K562 (cell line): ENCODE data around the gene GTPBP6. TPM values are rescaled to one million over a fixed set of nuclear protein-coding genes. Genes with fewer than 3 reads are reported as not detected.

Source experiments
- CHD4 ChIP-seq: fragments of 200-600 bp; sonication (generic); IDR thresholded peaks from 3 replicates; pipeline ENCODE4 v1.6.1; 2012; ENCODE audit warnings: low read depth, mild to moderate bottlenecking, mixed read lengths, low read length, inconsistent platforms; ENCODE audit not compliant: insufficient read depth, insufficient replicate concordance, poor library complexity, severe bottlenecking
- CREB3L1 ChIP-seq: fragments of 450-650 bp; IDR thresholded peaks from 2 replicates; pipeline ENCODE4 v1.6.1; 2014; ENCODE audit warnings: low read depth, mild to moderate bottlenecking, moderate library complexity, borderline replicate concordance
- DNMT1 ChIP-seq: fragments of 450-650 bp; IDR thresholded peaks from 2 replicates; pipeline ENCODE4 v1.6.1; 2016; ENCODE audit warnings: antibody characterized with exemption, mild to moderate bottlenecking
- EGR1 ChIP-seq: fragments of 450-650 bp; conservative IDR thresholded peaks from 2 replicates; pipeline ENCODE4 v1.6.1; 2017; ENCODE audit warnings: mild to moderate bottlenecking
- MTA1 ChIP-seq: fragments of 450-650 bp; IDR thresholded peaks from 2 replicates; pipeline ENCODE4 v1.6.1; 2017; ENCODE audit warnings: borderline replicate concordance
- PHTF2 ChIP-seq: fragments of 250-450 bp; sonication (Bioruptor Pico); IDR thresholded peaks from 2 replicates; pipeline ENCODE4 v1.5.0; 2021; ENCODE audit warnings: mild to moderate bottlenecking
- POLR2G ChIP-seq: fragments of 200-400 bp; formaldehyde crosslinking; IDR thresholded peaks from 2 replicates; pipeline ENCODE4 v1.6.1; 2017; ENCODE audit warnings: low read depth, mild to moderate bottlenecking, antibody characterized with exemption, low read length, moderate library complexity
- PRPF4 ChIP-seq: fragments of 200-400 bp; formaldehyde crosslinking; IDR thresholded peaks from one replicate; pipeline ENCODE4 v1.6.1; 2017; ENCODE audit warnings: low read length, low read depth, mild to moderate bottlenecking; ENCODE audit not compliant: insufficient read depth, poor library complexity, severe bottlenecking
- RFX7 ChIP-seq: fragments of 250-450 bp; sonication (Bioruptor Pico); IDR thresholded peaks from 2 replicates; pipeline ENCODE4 v1.5.1; 2021; ENCODE audit warnings: mild to moderate bottlenecking
- SOX6 ChIP-seq: fragments of 450-650 bp; IDR thresholded peaks from 2 replicates; pipeline ENCODE4 v1.6.1; 2014; ENCODE audit warnings: mild to moderate bottlenecking
- SREBF1 ChIP-seq: fragments of 150-350 bp; IDR thresholded peaks from 2 replicates; pipeline ENCODE4 v1.6.1; 2014; ENCODE audit warnings: antibody characterized with exemption, low read depth, low read length, borderline replicate concordance
- STAT5A ChIP-seq: IDR thresholded peaks from 2 replicates; pipeline ENCODE4 v1.6.1; 2012; ENCODE audit warnings: low read length, inconsistent platforms, borderline replicate concordance
- THRA ChIP-seq: fragments of 450-650 bp; IDR thresholded peaks from 2 replicates; pipeline ENCODE4 v1.6.1; 2017; ENCODE audit warnings: mild to moderate bottlenecking, moderate library complexity
- TOE1 ChIP-seq, 2 experiments: fragments of 450-650 bp in 1 of 2; sonication (generic) in 1 of 2; formaldehyde crosslinking in 1 of 2; IDR thresholded peaks; 2 replicates each; pipeline versions ENCODE4 v1.7.1 to v1.8.0; 2016 to 2022; ENCODE audit warnings: borderline replicate concordance in 2 of 2, mild to moderate bottlenecking in 2 of 2, antibody characterized with exemption in 1 of 2, inconsistent platforms in 1 of 2, low read depth in 1 of 2, missing genetic modification reagents in 1 of 2, moderate library complexity in 1 of 2
- TSC22D4 ChIP-seq: fragments of 450-650 bp; IDR thresholded peaks from 2 replicates; pipeline ENCODE4 v1.6.1; 2016; ENCODE audit warnings: missing genetic modification characterization, missing biosample characterization, control low read depth
- ZNF280B ChIP-seq: fragments of 250-450 bp; sonication (Bioruptor Pico); IDR thresholded peaks from 2 replicates; pipeline ENCODE4 v1.5.1; 2021; ENCODE audit warnings: mild to moderate bottlenecking
- ZNF3 ChIP-seq: fragments of 250-450 bp; sonication (Bioruptor Pico); IDR thresholded peaks from 2 replicates; pipeline ENCODE4 v1.5.0; 2021; ENCODE audit warnings: mild to moderate bottlenecking, moderate library complexity
- ZNF518B ChIP-seq: fragments of 250-450 bp; sonication (Bioruptor Pico); IDR thresholded peaks from 2 replicates; pipeline ENCODE4 v1.5.0; 2021; ENCODE audit warnings: mild to moderate bottlenecking, moderate library complexity
- ZNF57 ChIP-seq: fragments of 450-650 bp; formaldehyde crosslinking; IDR thresholded peaks from 2 replicates; pipeline ENCODE4 v1.4.0; 2020; ENCODE audit warnings: mild to moderate bottlenecking, moderate library complexity
- ZNF696 ChIP-seq: fragments of 250-450 bp; sonication (Bioruptor Pico); conservative IDR thresholded peaks from 2 replicates; pipeline ENCODE4 v1.4.0; 2020; ENCODE audit warnings: mild to moderate bottlenecking, moderate library complexity
- ZNF766 ChIP-seq: fragments of 200-800 bp; sonication (Bioruptor generic); conservative IDR thresholded peaks from 2 replicates; pipeline ENCODE4 v1.6.1; 2016; ENCODE audit warnings: missing genetic modification characterization, missing compliant biosample characterization
- polyA plus RNA-seq, 8 experiments: library from polyadenylated mRNA; depleted of rRNA in 4 of 8; stranded (reverse) in 5 of 8; unstranded in 3 of 8; fragments of >200 nt; fragmentation: Nextera tagmentation in 2 of 8; fragmentation: Illumina TruSeq in 1 of 8; extraction: Ambion mirVana in 2 of 8; extraction: Trizol in 1 of 8; gene quantifications; 2 replicates each; pipeline versions ENCODE4 v1.2.1 to v1.2.3, GENCODE V29; 2011 to 2014; ENCODE audit warnings: inconsistent platforms in 1 of 8, missing spikeins in 1 of 8
- total RNA-seq, 7 experiments: library from RNA; depleted of rRNA in 6 of 7; stranded (reverse); fragments of >200 nt in 6 of 7; fragmentation: Illumina TruSeq in 2 of 7; extraction: Trizol in 2 of 7; gene quantifications; 2 replicates each; pipeline versions ENCODE4 v1.2.1 to v1.2.3, GENCODE V29; 2011 to 2021; ENCODE audit warnings: low replicate concordance in 1 of 7

The GTPBP6 gene
- total and polyA plus RNA-seq, 9 of the 15 experiments (the other 6 are each of a cell fraction or from before 2014, with no cell fraction given) = 0.24 to 35.2 (median 8.0) TPM

- TF ChIP-seq TOE1 (IDR thresholded peaks at IDR 0.05; ENCODE audit: borderline replicate concordance) (no peak), TOE1 (CRISPR knock-in tag; IDR thresholded peaks at IDR 0.05; ENCODE audit: borderline replicate concordance, low read depth) (no peak), THRA (no peak), CHD4 (no peak), SREBF1 (no peak), MTA1 (no peak), ZNF3 (no peak), SOX6 (no peak), TSC22D4 (no peak), ZNF766 (CRISPR knock-in tag) (no peak), PHTF2 (CRISPR knock-in tag) (no peak), RFX7 (CRISPR knock-in tag) (no peak), STAT5A (no peak), PRPF4 (no peak), CREB3L1 (no peak), DNMT1 (no peak), POLR2G (peak; percentile 82), ZNF518B (no peak), ZNF696 (no peak), EGR1 (no peak), ZNF280B (CRISPR knock-in tag) (no peak), ZNF57 (CRISPR knock-in tag) (no peak)
Observed at GRCh38 chrX:318068-318738, 393 bp downstream of the GTPBP6 start (continued).
